Stomach (tissue), 9 donors: ENCODE measurements around the gene PNLIPRP3. TPM values are rescaled to one million over a fixed set of nuclear protein-coding genes. Genes with fewer than 3 reads are reported as not detected.

Source experiments
- DNase-seq, 2 donors: peaks; one replicate each; pipeline versions ENCODE4 v3.0.0 to v3.0.0-alpha.2; 2013 to 2019
- H3K27ac ChIP-seq, 5 donors: fragments of 200-600 bp in 4 of 5; sonication (generic) in 4 of 5; one replicate each; pipeline ENCODE4 v1.5.1; 2013 to 2019; ENCODE audit warnings: mild to moderate bottlenecking in 1 of 5, moderate library complexity in 1 of 5
- H3K27me3 ChIP-seq, 3 donors: fragments of 200-600 bp; sonication (generic); one replicate each; pipeline ENCODE4 v1.5.1; 2017 to 2019; ENCODE audit warnings: mixed run types in 1 of 3
- H3K36me3 ChIP-seq, 4 donors: fragments of 200-600 bp; sonication (generic); 1 replicate in 3 of 4; 2 replicates in 1 of 4; pipeline ENCODE4 v1.5.1; 2016 to 2019
- H3K4me1 ChIP-seq, 4 donors: fragments of 200-600 bp; sonication (generic); one replicate each; pipeline ENCODE4 v1.5.1; 2016 to 2019
- H3K4me3 ChIP-seq, 4 donors: fragments of 200-600 bp; sonication (generic) in 3 of 4; one replicate each; pipeline ENCODE4 v1.5.1; 2016 to 2019; ENCODE audit warnings: mild to moderate bottlenecking in 1 of 4
- H3K9me3 ChIP-seq, 4 donors: fragments of 200-600 bp; sonication (generic); one replicate each; pipeline ENCODE4 v1.5.1; 2016 to 2019
- CTCF ChIP-seq, 7 experiments: fragments of 450-650 bp in 4 of 7; fragments of 200-600 bp in 3 of 7; sonication (generic) in 3 of 7; IDR thresholded peaks; one replicate each; pipeline ENCODE4 v1.5.1; 2016 to 2019; ENCODE audit warnings: antibody characterized with exemption in 7 of 7, control low read depth in 2 of 7, mild to moderate bottlenecking in 1 of 7
- EP300 ChIP-seq: sonication (generic); formaldehyde crosslinking; IDR thresholded peaks from one replicate; pipeline ENCODE4 v1.6.1; 2017; ENCODE audit warnings: antibody characterized with exemption
- POLR2A ChIP-seq, 4 donors: fragments of 450-650 bp; IDR thresholded peaks; one replicate each; pipeline ENCODE4 v1.6.1; 2016; ENCODE audit warnings: antibody characterized with exemption in 4 of 4, control low read depth in 2 of 4, mild to moderate bottlenecking in 1 of 4, moderate library complexity in 1 of 4
- POLR2AphosphoS5 ChIP-seq, 3 donors: sonication (generic); formaldehyde crosslinking; IDR thresholded peaks; one replicate each; pipeline ENCODE4 v1.6.1; 2016; ENCODE audit warnings: antibody characterized with exemption in 3 of 3
- WGBS, 5 donors: extraction: QIAGEN DNeasy Blood & Tissue Kit in 3 of 5; methylation state at CpG; one replicate each; pipeline versions ENCODE4 v1.1.5 to v1.1.7; 2013 to 2018; 5-methylcytosine and 5-hydroxymethylcytosine counted together
- intact Hi-C: fragments of 100-400 bp; cut with DNase I; formaldehyde crosslinking; loops from one replicate; pipeline ENCODE4 v1.15.1; 2023; ENCODE audit warnings: low total_unique reads
- polyA plus RNA-seq, 3 donors: library from polyadenylated mRNA; stranded (reverse); fragments of 200-250 nt; gene quantifications; one replicate each; pipeline ENCODE4 v1.2.3, GENCODE V29; 2013
- total RNA-seq, 5 donors: library from RNA; depleted of rRNA; stranded (reverse); fragments of >200 nt; gene quantifications; one replicate each; pipeline versions ENCODE4 v1.1.0 to v1.2.3, GENCODE V29; 2014 to 2016
- donor health status: healthy with polysubstance abuse.
- donor health status: Bipolar disorder and iron deficiency.
- donor health status: healthy.

PNLIPRP3 gene
- total and polyA plus RNA-seq, 8 donors = 0.10 to 1.3 (median 0.46) TPM; not detected in 5

DNA sequence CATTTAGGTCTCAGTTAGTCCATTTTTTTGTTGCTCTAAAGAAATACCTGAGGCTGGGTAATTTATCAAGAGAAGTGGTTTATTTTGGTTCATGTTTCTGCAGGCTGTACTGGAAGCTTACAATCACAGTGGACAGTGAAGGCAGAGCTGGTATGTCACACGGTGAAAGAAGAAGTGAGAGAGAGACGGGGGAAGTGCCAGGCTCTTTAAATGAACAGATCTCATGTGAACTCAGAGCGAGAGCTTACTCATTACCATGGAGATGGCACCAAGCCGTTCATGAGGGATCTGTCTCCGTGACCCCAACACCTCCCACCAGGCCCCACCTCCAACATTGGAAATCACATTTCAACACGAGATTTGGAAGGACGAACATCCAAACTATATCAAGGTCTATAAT lies 18.9 kb upstream of the PNLIPRP3 start:
- WGBS, 5 donors = 40 to 53% (median 44%) methylated on average over 7 of the region's 7 CpGs
- TF ChIP-seq EP300 = no peak
- TF ChIP-seq POLR2A (IDR thresholded peaks at IDR 0.05) = no peak
- no peak for TF ChIP-seq CTCF (IDR thresholded peaks at IDR 0.05)
- no peak for TF ChIP-seq POLR2AphosphoS5 (IDR thresholded peaks at IDR 0.05)
- H3K4me3 ChIP-seq = no peak overlapping the region
- H3K4me1 ChIP-seq = no peaks in the 10 kb centered on the region
- H3K27me3 ChIP-seq = peaks cover 0 to 8% (median 0%) of the 10 kb centered on the region in 3 donors
- H3K36me3 ChIP-seq = no peaks in the 10 kb centered on the region
- no peak overlapping the region for H3K27ac ChIP-seq
- no peaks in the 10 kb centered on the region for H3K9me3 ChIP-seq
- DNase-seq = no peak
- intact Hi-C loops = no loop called here

- WGBS, 5 donors = 65 to 85% (median 78%) methylated on average over 5 of the region's 5 CpGs
- Histone ChIP-seq H3K9me3 (no peaks in the 10 kb centered on the region), H3K27ac (no peak overlapping the region), H3K4me1 (no peaks in the 10 kb centered on the region), H3K36me3 (no peaks in the 10 kb centered on the region), H3K27me3 (peaks cover 0 to 8% (median 0%) of the 10 kb centered on the region in 3 donors), H3K4me3 (no peak overlapping the region)
- intact Hi-C loops = no loop called here
- DNase-seq = no peak
- TF ChIP-seq EP300 (no peak), CTCF (IDR thresholded peaks at IDR 0.05) (no peak), POLR2A (IDR thresholded peaks at IDR 0.05) (no peak), POLR2AphosphoS5 (IDR thresholded peaks at IDR 0.05) (no peak)
Measured at GRCh38 chr10:116410351-116410750, 17.3 kb upstream of the PNLIPRP3 start.

DNA sequence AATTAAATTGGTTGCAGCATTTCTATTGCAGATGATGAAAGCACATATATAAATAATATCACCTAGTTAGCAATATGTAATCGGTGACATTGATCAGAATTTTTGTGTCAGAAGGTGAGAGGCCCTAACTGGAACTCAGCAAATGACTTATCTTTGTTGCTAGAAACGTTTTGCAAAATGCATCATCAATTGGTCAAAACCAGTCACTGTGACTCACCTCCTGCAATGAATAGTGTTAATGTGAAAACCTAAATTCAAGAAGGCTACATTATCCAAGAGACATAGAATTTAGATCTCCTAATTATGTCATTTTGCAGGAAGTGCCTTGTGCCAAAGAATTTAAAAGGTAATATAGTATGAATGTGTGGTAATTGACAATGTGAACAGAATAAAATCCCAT lies 9.8 kb upstream of the PNLIPRP3 start:
- H3K4me3 ChIP-seq = no peak overlapping the region
- no peak for DNase-seq
- 43 to 61% (median 55%) methylated on average over 2 of the region's 2 CpGs for WGBS, 5 donors
- H3K27ac ChIP-seq = no peak overlapping the region
- no peaks in the 10 kb centered on the region for H3K4me1 ChIP-seq
- H3K9me3 ChIP-seq = no peaks in the 10 kb centered on the region
- no peak for TF ChIP-seq EP300
- no peak for TF ChIP-seq POLR2A (IDR thresholded peaks at IDR 0.05)
- TF ChIP-seq CTCF (IDR thresholded peaks at IDR 0.05) = no peak
- TF ChIP-seq POLR2AphosphoS5 (IDR thresholded peaks at IDR 0.05) = no peak
- peaks cover 0 to 8% (median 0%) of the 10 kb centered on the region in 3 donors for H3K27me3 ChIP-seq
- no peaks in the 10 kb centered on the region for H3K36me3 ChIP-seq
- intact Hi-C loops = no loop called here

- Histone ChIP-seq H3K27me3 (peaks cover 0 to 3% (median 0%) of the 10 kb centered on the region in 3 donors), H3K4me1 (no peaks in the 10 kb centered on the region), H3K4me3 (no peak overlapping the region), H3K27ac (no peak overlapping the region), H3K9me3 (no peaks in the 10 kb centered on the region), H3K36me3 (no peaks in the 10 kb centered on the region)
- no peak for TF ChIP-seq CTCF (IDR thresholded peaks at IDR 0.05)
- no peak for TF ChIP-seq POLR2AphosphoS5 (IDR thresholded peaks at IDR 0.05)
- no peak for TF ChIP-seq POLR2A (IDR thresholded peaks at IDR 0.05)
- no peak for TF ChIP-seq EP300
- intact Hi-C loops = no loop called here
- no peak for DNase-seq
- WGBS, 5 donors = 60 to 89% (median 69%) methylated on average over 1 of the region's 1 CpG
Measured at GRCh38 chr10:116418389-116418788, 9.3 kb upstream of the PNLIPRP3 start.
